Kidney epithelial cell (primary cell): Measurements from ENCODE around the gene RPS6KB2. TPM values are rescaled to one million over a fixed set of nuclear protein-coding genes. Genes with fewer than 3 reads are reported as not detected.

Source experiments
- DNase-seq: peaks from one replicate; pipeline ENCODE4 v3.0.0-alpha.2; 2010; ENCODE audit warnings: low read depth
- H3K27me3 ChIP-seq: 2 replicates; pipeline ENCODE4 v1.6.0; 2011; ENCODE audit warnings: low read length; ENCODE audit not compliant: control insufficient read depth, insufficient read depth
- H3K36me3 ChIP-seq: 2 replicates; pipeline ENCODE4 v1.5.1; 2011; ENCODE audit warnings: low read length; ENCODE audit not compliant: control insufficient read depth, insufficient read depth
- H3K4me3 ChIP-seq: 2 replicates; pipeline ENCODE4 v1.5.1; 2011; ENCODE audit warnings: low read depth, mild to moderate bottlenecking, control low read depth, low read length
- total RNA-seq: library from RNA; depleted of rRNA; stranded (reverse); fragments of >200 nt; gene quantifications from 2 replicates; pipeline ENCODE4 v1.2.3, GENCODE V29; 2015
- TF ChIP-seq, protein P1 (sequence below): IDR thresholded peaks from 2 replicates; pipeline ENCODE4 v1.5.1; 2011; ENCODE audit warnings: mild to moderate bottlenecking, moderate library complexity, low read length, control low read depth, inconsistent platforms; ENCODE audit not compliant: insufficient read depth, poor library complexity, severe bottlenecking

RPS6KB2 gene
- total RNA-seq, 1 donor from 2014 or later: 64.6 TPM

DNA sequence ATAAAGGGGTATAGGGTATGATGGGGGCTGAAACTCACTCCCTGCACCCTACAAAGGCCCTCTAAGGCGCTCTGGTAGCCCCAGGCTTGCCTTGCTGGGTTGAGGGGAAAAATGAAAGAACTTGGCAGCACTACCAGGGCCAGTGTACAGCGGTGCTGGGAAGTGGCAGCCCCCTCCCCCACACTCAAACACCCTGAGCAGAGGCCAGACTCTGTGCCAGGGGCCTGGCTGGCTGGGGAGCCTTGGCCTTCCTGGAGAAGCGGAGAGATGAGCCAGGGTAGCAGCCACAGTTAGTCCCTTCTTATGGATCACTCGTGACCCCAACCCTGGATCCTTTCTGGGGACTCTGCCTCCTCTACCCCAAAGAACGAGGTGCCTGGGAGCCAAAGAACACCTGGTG, 38.1 kb downstream of the RPS6KB2 start:
- H3K36me3 ChIP-seq: peaks cover 2% of the 10 kb centered on the region
- no peak for DNase-seq
- TF ChIP-seq, protein P1, sequence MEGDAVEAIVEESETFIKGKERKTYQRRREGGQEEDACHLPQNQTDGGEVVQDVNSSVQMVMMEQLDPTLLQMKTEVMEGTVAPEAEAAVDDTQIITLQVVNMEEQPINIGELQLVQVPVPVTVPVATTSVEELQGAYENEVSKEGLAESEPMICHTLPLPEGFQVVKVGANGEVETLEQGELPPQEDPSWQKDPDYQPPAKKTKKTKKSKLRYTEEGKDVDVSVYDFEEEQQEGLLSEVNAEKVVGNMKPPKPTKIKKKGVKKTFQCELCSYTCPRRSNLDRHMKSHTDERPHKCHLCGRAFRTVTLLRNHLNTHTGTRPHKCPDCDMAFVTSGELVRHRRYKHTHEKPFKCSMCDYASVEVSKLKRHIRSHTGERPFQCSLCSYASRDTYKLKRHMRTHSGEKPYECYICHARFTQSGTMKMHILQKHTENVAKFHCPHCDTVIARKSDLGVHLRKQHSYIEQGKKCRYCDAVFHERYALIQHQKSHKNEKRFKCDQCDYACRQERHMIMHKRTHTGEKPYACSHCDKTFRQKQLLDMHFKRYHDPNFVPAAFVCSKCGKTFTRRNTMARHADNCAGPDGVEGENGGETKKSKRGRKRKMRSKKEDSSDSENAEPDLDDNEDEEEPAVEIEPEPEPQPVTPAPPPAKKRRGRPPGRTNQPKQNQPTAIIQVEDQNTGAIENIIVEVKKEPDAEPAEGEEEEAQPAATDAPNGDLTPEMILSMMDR: no peak
- H3K27me3 ChIP-seq: no peaks in the 10 kb centered on the region
- no peak overlapping the region for H3K4me3 ChIP-seq

DNA sequence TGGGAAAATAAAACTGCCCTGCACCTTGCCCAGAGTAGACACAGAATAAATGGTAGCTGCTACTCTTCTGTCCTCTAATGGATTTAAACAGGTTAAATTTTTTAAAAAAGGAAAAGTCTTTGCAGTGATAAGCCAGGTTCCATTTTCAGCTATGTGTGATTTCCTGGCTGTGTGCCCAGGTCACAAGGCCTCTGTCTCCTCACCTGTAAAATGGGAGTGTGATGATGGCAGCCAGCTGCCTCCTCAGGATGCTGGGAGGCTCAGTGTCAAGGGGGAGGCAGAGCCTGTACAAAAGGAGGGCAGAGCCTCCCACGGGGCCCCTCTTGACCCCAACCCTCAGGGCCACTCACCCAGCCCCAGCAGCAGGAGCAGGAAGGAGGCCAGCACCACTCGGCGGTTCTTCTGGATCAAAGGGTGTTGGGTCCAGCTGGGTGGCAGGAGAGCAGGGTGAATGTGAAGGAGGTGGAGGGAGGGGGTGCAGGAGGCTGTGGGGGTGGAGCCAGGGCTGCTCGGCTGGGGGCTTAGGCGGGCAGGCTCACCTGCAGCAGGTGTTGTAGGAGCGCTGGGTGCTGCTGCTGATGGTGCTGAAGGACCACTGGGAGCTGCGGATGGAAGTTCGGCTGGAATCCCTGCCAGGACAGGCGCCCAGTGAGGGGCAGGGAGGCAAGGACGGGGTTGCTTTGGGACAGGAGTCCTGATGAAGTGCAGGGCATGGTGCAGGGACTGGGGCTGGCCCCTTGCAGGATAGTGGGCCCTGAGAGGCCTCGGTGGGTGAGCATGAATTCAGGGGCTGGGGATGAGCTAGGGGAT, 38.9 kb downstream of the RPS6KB2 start:
- TF ChIP-seq, protein P1: no peak
- H3K4me3 ChIP-seq: no peak overlapping the region
- DNase-seq: no peak

DNA sequence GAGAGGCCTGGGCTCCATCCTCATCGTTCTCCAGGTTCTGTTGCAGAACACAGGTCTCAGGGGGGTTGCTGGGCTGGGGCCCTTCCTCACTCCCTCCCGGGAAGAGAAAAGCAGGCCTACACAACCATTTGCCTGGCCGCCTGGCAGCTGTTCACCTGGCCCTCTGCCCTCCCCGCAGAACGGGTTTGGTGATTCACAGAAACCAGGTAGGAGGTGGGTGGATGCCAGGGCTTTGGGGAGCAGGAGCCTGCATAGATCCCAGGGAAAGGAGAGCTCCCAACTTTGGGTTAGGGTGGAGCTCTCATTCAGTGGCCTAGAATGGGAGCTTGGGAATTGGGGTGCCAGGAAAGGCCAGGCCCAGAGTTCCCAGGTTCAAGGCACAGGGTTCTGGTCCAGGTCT, 39.8 kb downstream of the RPS6KB2 start:
- H3K36me3 ChIP-seq: peaks cover 2% of the 10 kb centered on the region
- no peaks in the 10 kb centered on the region for H3K27me3 ChIP-seq
- peak overlapping the region; percentile 86 for H3K4me3 ChIP-seq
- TF ChIP-seq, protein P1: no peak
- no peak for DNase-seq

More for the DNA sequence above, 38.9 kb downstream of the RPS6KB2 start:
- peaks cover 2% of the 10 kb centered on the region for H3K36me3 ChIP-seq
- no peaks in the 10 kb centered on the region for H3K27me3 ChIP-seq

DNA sequence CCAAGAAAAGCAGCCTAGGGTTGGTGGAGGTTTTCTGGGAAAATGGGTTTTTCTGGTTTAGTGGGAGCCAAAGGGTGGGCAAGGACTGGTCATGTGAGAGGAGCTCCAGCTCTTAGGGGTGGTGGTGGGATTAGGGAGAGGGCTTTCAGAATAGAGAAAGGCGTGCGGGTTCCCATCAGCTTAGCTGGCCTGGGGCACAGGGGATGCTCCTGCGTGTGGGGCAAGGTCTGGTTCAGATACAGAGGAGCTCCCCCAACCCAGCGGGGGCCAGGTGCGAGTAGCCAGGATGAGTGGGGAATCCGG, 40.1 kb downstream of the RPS6KB2 start:
- Histone ChIP-seq H3K4me3 (peak overlapping the region; percentile 86), H3K36me3 (peaks cover 2% of the 10 kb centered on the region), H3K27me3 (no peaks in the 10 kb centered on the region)
- TF ChIP-seq, protein P1: no peak
- no peak for DNase-seq

DNA sequence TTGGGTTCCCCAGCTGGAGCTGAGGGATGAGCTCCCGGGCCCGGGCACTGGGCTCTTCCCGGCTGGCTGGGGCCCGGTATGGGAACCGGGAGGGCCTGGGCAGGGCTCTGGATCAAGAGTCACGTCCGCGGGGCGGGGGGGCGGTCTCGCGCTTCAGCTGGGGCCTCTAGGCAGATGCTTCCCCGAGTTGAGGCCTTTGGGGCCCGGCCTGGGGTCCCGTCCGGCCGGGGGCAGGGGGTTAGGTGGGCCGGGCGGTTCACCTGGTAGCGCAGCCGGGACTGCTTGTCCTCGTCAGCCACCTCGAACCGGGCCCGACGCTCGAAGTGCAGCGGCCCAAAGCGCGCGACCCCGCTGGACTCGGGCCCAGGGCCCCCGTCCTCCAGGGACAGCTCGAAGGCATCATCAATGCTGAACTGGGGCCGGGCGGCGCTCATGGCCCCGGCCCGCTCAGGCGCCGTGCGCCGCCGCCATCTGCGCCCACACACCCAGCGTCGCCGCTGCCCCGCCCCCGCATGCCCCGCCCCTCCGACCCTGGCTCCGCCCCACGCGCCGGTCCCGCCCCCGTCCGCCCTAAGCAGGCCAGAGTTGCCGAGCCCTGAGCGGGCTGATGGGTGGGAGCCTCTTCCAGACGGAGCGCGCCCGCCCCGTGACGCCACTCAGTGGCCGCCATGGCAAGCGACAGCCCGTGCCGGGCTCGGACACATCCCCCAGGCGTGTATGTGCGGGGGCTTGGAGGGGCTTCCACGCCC, 40.6 kb downstream of the RPS6KB2 start, which contains the start of gene TMEM134:
Gene TMEM134 (minus strand): TSS at position 493 of the 749 bp plus-strand sequence. CDS start 59 bp downstream, at position 434.
- peak; percentile 44 for DNase-seq
- Histone ChIP-seq H3K36me3 (peaks cover 2% of the 10 kb centered on the region), H3K27me3 (no peaks in the 10 kb centered on the region), H3K4me3 (peak within 1 kb of the TSS; percentile 86)
- TF ChIP-seq, protein P1: peak; percentile 45
